Activated T-helper 1 cell treated with Interleukin-2 at 50 U/mL for 16 hours (primary cell): ENCODE data around the gene RAB15.

Experiments
- DNase-seq: peaks from one replicate; pipeline ENCODE4 v3.0.0-alpha.2; 2020; ENCODE audit warnings: low read depth

RAB15 gene

DNA sequence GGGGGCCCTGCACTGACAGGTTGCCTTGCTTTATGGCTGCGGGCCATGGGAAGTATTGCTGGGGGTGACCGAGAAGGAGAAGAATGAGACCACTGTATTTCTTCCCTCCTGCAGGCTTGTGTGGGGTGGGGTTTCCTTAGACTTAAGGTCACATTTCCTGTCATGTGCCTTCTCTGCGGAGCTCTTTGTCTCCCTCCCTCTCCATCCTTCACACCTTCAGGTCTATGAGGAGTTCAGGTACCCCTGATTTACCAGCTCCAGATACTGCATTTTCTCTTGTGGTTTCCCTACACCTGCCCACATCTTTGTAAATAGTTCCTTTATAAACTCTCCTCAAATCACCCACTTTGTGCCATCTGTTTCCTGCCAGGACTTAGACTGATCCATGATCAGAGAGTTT lies 18.2 kb upstream of the RAB15 start:
- DNase-seq, result no peak

DNA sequence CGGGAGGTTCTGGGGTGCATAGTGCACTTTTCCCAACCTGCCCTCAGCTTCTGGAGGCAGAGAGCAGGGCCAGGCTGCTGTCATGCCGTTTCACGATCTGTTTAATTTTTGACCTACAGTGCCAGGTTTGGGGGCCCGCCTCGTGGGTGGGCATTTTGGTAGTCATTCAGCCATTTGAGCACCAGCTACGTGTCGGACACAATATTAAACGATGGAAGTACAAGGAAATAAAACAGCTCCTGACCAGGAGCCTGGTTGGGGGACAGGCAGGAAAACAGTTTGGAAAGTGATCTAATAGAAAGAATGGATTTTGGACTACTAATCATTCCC lies 15.3 kb upstream of the RAB15 start:
- DNase-seq, result no peak

DNA sequence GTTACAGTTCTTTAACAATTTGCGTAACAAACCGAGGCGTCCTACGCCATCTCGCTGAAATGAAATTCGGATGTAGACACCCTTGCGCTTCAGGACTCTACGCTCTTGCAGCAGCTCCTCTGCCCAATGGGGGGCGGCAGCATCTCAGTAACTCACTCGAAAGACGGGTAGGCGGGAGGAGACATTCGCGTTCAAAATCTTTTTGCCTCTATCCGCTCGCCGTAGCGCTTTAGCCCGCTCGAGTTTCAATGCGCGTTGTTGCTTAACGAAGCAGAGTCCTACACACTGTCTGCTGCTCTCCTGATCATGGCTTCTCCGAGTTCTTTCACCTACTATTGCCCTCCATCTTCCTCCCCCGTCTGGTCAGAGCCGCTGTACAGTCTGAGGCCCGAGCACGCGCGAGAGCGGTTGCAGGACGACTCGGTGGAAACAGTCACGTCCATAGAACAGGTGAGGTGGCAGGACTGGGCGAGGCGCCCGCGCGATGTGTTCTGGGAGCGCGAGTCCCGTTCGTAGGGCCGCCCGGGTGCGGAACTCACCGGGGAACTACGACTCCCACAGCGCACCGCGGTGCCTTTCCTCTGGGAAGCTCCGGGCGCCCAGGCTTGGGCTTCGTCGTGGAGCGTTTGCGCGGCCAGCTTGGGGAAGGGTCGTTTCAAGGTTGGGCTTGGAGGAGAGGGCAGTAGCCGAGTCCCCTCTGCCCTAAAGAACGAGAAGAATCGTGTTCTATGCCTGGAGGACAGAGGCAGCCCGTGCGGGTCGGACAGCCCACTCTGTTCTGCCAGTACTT lies 14.7 kb upstream of the RAB15 start, which contains the start of gene FNTB:
TSS of gene FNTB (plus strand) at position 248 of the 790 bp plus-strand sequence. CDS start at position 307, 59 bp downstream.
- DNase-seq, result peak; percentile 82

DNA sequence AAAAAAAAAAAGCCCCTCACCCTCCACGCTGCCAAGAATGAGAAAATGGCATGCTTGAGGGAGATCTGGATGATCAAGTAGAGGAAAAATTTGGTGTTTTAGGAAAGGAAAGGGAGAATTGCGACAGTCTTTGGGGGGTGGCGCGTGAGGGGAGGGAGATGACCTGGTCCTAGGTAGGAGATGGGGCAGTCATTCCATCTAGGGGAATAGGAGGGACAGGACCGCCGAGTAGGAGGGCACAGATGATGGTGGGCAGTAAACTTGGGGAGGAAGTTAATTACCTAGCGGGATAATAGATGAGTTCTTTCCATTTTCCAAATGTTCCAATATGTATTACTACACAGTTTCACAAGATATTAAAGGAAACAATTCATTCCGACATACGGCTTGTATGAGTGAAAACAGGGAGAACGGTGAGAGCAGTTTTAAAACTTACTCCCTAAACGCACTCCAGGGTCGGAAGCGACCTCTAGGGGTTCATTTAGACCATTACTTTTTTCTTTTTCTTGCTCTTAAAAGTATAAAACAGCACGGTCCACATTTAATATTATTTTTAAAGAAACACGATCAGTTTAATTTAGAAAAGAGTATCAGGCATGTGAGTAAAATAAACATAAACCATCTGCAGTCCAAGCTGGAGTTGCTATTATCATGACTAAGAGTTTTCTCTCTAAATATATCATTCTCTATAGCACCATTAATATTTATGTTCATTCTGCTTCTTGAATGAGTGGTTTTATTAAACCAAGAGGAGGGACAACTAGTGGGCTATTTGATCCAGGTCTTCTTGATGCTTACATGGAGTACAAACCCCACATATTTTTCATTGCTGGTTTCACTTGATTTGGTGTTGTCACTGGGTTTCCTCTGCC lies 11.5 kb upstream of the RAB15 start:
- DNase-seq, result no peak

DNA sequence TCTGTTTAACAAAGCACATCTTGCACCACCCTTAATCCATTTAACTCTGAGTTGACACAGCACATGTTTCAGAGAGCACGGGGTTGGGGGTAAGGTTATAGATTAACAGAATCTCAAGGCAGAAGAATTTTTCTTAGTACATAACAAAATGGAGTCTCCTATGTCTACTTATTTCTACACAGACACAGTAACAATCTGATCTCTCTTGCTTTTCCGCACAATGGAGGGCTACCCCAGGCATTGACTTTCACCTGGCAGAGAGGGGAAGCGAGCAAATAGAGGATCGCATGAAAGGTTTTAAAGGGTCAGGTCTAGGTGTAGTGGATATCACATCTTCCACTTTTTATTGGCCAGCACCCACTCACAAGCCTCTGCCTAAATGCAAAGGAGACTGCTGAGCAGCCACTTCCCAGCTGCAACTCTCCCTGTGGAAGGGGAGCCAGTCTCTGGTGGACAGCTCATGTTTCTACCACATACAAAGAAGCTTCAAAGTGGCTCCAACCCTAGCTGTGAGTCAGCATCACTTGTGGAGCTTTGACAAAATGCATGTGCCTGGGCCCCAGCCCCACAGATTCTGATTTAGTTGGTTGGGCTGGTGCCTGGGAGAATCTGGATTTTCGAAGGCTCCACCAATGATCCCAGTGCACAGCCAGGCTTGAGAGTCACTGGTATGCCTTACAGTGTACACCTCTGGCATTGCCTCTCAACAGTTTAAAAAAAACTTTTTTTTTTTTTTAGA lies 7.4 kb upstream of the RAB15 start:
- DNase-seq, result no peak

DNA sequence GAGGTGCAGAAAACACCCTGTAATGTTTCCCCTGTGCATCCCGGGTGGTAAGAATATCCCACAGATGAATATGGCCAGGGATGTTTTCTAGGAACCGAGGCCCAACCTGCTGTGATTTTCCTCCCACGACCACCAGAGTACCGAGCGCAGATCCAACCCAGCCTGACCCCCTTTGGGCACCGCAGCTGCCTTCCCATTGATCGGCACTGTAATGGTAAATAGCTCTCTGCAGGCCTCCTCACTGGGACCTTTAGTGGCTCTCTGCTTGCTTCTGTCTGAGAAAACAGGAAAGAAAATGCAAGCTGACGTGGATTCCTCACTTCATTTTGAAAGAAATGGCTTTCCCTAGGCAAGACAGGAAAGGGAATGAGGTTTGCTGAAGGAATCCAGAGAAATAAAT lies 2.4 kb upstream of the RAB15 start:
- DNase-seq, result no peak

DNA sequence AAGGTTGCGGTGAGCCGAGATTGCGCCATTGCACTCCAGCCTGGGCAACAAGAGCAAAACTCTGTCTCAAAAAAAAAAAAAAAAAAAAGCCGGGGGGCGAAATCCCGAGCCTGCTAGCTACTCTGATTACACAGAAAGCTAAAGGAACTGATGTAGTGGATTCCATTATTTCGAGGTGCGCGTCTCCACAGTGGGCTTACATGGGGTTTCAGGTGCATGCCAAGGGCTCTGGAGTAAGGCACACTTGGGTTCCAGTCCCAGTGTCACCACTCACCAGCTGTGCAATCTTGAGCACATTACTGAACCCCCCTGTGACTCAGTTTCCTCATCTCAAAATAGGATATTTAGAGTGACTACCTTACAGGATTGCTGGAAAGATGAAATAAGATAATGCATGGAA lies 1.7 kb upstream of the RAB15 start:
- DNase-seq, result no peak

DNA sequence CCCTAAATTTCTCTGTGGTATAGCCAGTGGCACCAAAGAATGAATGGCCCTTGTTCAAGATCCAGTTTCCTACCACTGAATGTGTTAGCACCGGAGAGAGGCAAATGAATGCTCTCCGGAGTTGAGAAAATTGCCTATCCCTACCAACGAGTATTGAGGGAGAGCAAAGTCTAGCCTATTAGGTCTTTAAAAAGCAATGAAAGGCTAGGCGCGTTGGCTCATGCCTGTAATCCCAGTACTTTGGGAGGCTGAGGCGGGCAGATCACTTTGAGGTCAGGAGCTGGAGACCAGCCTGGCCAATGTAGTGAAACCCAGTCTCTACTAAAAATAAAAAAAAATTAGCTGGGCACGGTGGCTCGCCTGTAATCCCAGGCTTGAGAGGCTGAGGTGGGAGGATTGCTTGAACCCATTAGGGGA lies 898 bp upstream of the RAB15 start:
- no peak for DNase-seq

DNA sequence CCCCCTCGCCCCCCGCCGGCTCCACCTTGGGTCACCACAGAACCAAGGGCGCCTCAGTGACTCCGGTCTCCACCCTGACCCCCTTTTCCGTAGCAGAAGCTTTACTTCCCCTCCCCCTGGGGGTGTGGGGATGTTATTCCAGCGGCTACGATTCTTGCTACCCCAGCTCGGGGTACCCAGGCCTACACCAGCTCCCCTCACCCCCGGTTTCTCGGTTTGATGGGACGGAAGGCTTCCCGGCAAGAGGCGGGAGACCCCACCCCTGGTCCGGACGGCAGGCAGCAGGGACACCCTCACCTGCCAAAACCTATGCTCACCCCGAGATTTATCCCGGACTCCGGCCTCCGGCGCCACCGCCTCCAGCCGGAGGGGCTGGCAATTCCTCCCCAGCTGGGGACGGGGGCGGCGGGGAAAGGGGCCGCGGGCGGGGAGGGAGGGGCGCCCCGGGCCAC lies 619 bp downstream of the RAB15 start:
- no peak for DNase-seq

DNA sequence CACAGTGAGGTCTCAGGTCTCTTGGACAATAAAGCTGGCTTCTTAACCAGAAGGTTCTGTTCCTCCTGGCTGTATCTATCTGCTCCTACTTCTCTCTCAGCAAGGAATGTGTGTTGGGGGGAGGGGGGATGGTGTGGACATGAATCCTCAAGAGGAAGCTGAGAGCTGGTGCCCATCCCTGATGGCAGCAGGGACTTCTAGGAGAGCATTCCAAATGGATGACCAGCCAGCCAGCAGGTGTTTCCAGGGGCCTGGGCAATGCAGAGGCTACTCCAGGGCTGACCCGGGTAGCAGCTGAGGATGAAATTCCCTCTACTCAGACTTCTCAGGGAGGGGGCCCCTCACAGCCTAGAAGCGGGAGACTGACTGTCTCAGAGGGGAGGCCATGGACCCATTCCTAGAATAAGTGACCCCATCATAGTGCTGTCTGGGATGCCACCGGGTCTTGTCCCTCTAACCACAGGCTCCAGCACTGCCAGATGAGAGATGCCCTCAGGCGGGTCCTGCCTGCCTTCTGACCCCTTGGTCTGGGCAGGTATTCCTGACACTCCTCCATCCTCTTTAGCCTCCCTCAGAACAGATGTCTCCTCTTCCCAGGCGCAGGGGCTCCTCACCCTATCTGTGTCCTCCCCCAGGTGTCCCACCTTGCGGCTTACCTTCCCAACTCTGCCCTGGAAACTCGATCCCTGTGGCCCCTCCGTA lies 1.2 kb downstream of the RAB15 start:
- no peak for DNase-seq

DNA sequence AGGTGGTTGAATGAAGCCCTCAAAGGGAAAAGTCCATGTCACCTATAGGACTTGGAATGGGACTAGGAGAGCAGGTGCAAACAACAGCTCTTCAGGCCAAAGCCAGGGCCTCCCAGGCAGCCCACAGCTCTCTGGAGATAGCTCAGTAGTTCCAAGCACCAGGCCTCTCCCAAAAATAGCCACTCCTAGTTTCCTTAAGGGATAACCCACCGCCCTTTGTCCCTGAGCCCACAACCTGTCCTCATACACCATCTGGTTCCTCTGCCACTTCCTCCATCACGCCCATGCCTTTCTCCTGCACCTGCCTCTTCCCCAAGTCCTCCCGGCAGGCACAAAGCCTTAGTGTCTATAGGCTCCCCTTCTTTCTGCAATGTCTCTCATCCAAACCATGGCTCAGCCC lies 2.1 kb downstream of the RAB15 start:
- DNase-seq, result no peak

DNA sequence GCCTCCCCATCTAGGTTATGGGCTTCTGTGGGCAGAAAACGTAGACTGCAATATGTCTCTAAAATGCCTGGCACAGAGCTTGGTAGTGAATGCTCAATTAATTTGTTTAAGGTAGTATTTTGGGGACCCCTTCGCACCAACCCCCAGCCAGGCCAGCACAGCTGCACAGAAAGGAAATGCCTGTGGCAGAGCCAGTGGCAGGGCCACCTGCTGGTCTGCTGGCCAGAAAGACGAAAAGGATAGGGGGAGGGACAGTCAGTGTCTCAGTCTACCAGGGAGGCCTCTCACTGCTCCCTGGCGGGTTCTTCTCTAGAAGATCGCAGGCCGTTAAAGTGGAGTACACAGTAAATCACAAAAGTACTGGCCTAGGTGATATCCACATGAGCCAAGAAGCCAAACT lies 3.5 kb downstream of the RAB15 start:
- DNase-seq, result no peak

DNA sequence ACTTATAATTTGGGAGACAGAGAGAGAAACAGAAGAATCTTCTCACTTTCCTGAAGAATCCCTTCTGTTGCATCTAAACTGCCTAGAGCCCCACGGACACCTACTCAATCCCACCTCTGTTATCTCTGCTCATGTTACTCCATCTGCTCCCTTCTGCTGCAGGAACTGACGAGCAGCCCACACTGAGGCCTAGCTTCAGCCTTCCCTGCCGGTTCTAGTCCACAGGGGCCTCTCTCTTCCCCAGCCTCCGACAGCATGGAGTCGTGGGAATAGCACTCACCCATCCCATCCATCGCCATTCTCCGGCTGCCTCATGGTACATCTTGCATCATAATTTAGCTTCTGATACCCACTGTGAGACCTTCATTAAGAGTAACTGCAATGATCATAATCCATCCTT lies 4.0 kb downstream of the RAB15 start:
- DNase-seq, result no peak

DNA sequence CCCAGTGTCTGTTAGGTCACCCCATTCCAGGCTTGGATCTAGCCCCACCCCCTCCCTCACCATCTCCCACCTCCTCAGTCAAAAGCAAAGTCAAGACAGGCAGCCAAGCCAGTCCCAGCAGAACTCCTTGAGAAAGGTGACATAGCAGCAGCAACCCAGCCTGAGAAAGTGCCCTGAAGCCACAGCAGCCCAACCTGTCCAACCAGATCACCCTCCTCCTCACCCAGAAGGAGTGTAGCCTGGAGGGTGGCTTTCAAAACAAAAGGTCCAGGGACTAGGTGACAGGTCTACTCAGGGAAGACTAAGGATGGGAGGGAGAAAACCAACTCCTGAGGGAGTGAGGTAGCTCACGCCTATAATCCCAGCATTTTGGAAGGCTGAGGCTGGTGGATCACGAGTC lies 5.2 kb downstream of the RAB15 start:
- DNase-seq, result no peak

DNA sequence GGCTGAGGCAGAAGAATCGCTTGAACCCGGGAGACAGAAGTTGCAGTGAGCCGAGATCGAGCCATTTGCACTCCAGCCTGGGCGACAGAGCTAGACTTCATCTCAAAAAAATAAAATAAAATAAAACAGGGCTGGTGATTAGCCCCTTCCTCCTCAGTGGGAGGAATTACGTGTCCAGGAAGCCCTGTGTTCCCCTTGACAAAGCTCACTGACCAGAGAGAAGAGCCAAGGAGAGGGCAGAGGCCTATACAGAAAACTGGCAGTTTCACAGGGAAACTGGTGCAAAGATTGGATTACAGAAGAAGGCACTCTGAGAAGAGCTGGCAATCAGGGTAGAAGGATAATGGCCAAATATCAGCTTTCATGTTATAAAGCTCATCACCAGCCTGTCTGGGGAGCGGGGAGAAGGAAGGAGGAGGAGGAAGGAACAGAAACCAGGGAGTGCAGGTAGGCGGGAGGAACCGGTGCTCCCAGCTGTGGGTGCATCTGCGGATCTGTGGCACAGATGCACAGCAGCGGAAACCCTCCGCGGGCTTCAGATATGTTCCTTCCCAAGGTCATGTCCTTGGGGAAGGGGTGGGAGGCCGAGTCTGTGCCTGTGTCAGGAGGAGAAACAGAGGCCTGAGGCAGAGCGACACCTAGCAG lies 6.7 kb downstream of the RAB15 start:
- no peak for DNase-seq

DNA sequence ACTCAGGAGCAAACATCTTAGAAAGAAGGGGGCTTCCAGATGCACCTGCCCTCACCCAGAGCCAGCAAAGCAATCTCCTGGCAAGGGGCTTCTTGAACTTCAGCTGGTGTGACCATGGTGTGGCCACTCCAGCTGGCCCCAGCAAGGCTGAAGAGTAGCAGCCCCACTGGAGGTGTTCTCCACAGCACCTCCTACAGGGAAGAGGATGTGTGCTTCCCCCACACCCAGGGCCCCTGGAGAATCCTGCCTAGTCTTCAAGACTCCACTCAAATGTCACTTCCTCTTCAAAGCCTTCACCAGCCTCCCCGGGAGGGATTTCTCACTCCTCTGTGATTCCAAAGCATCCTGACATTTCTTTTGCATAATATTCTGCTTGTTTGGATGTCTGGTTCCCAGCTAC lies 8.5 kb downstream of the RAB15 start:
- DNase-seq, result no peak

DNA sequence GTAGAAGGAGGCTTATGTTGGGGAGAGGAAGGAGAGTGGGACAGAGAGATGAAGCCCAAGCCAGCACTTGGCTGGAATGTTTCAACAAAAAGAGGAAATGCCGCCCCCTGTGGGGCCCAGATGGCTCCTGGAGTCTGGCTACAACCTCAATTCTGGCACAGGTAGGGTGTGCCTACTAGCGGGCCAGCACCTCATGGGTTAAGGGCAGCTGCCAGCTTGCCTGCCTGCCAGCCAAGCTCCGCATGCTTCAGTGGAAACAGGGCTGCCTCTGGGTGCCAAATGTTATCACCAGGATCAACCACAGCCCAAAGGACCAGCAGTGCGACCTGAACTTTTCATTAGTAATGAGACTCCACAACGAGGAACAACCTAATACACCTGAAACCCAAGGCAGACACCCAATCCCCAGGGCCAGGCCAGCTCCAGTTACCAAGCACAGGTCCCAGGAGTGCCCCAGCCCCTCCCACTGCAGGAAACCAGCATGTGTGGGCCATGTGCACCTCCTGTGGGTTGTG lies 11.3 kb downstream of the RAB15 start:
- no peak for DNase-seq

DNA sequence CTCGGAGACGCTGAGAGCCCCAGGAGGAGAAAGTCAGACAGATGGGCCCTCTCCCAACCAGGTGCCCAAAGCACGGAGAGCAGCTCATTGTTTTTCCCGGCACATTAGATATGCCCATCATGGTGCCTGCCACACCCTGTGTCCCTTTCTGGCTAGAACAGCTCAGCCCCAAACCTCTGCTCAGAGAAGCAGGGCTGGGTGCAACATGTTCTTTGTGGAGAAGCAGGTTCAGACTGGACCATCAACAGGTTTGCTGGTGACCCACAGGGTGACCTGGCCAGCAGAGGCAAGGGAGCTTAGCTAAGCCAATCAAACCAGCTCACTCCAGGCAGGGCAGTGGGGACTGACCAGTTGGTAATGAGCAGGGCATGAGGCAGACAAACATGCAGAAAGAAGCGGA lies 13.4 kb downstream of the RAB15 start:
- no peak for DNase-seq

DNA sequence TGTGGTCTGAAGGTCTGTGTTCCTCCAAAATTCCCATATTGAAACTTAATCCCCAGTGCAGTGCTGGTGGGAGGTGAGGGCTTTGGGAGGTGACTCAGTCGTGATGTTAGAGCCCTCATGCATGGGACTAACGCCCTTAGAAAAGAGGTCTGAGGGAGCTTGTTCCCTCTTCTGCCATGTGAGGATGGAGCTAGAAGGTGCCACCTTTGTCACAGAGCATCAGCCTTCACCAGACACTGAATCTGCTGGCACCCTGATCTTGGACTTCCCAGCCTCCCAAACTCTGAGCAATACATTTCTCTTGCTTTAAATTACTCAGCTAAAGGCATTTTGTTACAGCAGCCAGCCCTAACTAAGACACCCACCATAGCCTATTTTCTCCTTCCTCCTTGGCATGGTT lies 13.9 kb downstream of the RAB15 start:
- no peak for DNase-seq

DNA sequence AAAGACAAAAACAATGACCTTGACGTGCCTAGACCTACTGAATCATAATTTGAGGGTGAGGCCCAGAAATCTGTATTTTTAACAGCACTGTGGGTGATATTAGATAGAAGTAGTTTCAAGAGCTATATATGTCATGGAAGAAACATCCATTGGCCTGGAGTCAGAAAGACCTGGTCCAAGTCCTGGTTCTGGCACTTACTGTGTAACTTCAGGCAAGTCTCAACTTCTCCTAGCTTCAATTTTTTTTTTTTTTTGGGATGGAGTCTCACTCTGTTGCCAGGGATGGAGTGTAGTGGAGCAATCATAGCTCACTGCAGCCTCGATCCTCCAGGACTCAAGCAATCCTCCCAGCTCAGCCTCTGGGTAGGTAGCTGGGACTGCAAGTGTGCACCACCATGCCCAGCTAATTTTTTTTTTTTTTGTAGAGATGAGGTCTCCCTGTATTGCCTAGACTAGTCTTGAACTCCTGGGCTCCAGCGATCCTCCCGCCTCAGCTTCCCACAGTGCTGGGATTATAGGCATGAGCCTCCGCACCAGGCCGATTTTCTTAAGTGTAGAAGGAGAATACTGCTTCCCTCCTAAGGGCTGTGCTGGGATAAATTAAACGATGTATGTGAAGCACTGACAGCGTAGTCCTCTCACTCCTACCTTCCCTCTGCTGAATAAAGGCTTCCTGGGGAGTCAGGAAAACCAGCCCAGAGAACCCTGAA lies 15.3 kb downstream of the RAB15 start:
- no peak for DNase-seq

DNA sequence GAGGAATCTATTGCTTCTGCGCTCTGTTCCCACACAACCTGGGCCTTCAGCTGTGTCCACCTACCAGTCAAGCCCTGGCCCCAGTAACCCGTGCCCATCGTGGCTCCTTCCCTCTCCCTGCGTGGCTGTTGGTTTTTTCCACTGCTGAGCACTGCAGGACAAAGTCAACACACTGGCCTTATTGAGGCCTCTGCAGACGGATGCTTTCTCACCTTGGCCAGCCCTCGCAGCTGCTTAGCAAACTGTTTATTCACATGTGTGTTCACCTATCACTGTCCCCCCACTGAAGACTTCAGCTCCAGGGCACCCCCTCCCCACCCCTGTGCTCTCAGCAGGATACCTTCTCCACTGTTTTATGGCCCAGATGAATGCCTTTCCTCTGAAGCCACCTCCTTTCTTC lies 16.8 kb downstream of the RAB15 start:
- no peak for DNase-seq
